Left ventricle myocardium inferior (tissue), 1 donor: ENCODE data around the gene GPR180. TPM values are rescaled to one million over a fixed set of nuclear protein-coding genes. Genes with fewer than 3 reads are reported as not detected.

Experiments
- DNase-seq: peaks from one replicate; pipeline ENCODE4 v3.0.0-alpha.2; 2020
- H3K27ac ChIP-seq: fragments of 200-600 bp; replicated peaks from 2 replicates; pipeline ENCODE4 v1.8.0; 2021
- H3K27me3 ChIP-seq: fragments of 200-600 bp; 2 replicates; pipeline ENCODE4 v1.8.0; 2021; ENCODE audit warnings: low read depth
- H3K36me3 ChIP-seq: fragments of 200-600 bp; 2 replicates; pipeline ENCODE4 v1.8.0; 2021
- H3K4me1 ChIP-seq: fragments of 200-600 bp; 2 replicates; pipeline ENCODE4 v1.8.0; 2021
- H3K4me3 ChIP-seq: fragments of 200-600 bp; 2 replicates; pipeline ENCODE4 v1.8.0; 2021; ENCODE audit warnings: mild to moderate bottlenecking, moderate library complexity
- H3K9me3 ChIP-seq: fragments of 200-600 bp; replicated peaks from 2 replicates; pipeline ENCODE4 v1.8.0; 2021
- CTCF ChIP-seq: fragments of 200-600 bp; IDR thresholded peaks from 2 replicates; pipeline ENCODE4 v1.8.0; 2021; ENCODE audit warnings: antibody characterized with exemption, mild to moderate bottlenecking, borderline replicate concordance
- intact Hi-C: fragments of 100-400 bp; cut with micrococcal nuclease; formaldehyde crosslinking; loops from one replicate; pipeline ENCODE4 v1.11.0; 2022
- total RNA-seq: library from RNA; stranded (reverse); fragmentation: NEBNext Ultra II Directional; extraction: Animal tissue kit (Norgen Biotek cat#: 25700); gene quantifications from one replicate; pipeline ENCODE4 v1.2.1, GENCODE V29; 2021
- donor health status: DM: no; HTN: yes; CAD: no; lungs with severe emphysema.

GPR180 gene
- total RNA-seq, 1 donor from 2014 or later = 3.6 TPM

- no peak for DNase-seq
- H3K36me3 ChIP-seq = peaks cover 54% of the 10 kb centered on the region
These were observed 15.3 kb upstream of the GPR180 start for GRCh38 chr13:94586371-94586770.

GRCh38 chr13:94588541-94588940 lies 13.1 kb upstream of the GPR180 start:
- intact Hi-C loops = no loop called here
- H3K27me3 ChIP-seq = no peaks in the 10 kb centered on the region
- no peak for TF ChIP-seq CTCF
- no peak overlapping the region for H3K27ac ChIP-seq
- H3K9me3 ChIP-seq = no peaks in the 10 kb centered on the region
- no peak for DNase-seq
- no peak overlapping the region for H3K4me3 ChIP-seq
- peaks cover 51% of the 10 kb centered on the region for H3K36me3 ChIP-seq
- H3K4me1 ChIP-seq = peaks cover 5% of the 10 kb centered on the region

More at GRCh38 chr13:94586371-94586770, 15.3 kb upstream of the GPR180 start:
- Histone ChIP-seq H3K4me1 (no peaks in the 10 kb centered on the region), H3K9me3 (no peaks in the 10 kb centered on the region), H3K27ac (no peak overlapping the region), H3K4me3 (no peak overlapping the region), H3K27me3 (no peaks in the 10 kb centered on the region)
- TF ChIP-seq CTCF = no peak
- intact Hi-C loops = no loop called here

GRCh38 chr13:94590744-94591143 lies 10.9 kb upstream of the GPR180 start:
- Histone ChIP-seq H3K27ac (no peak overlapping the region), H3K4me3 (no peak overlapping the region), H3K4me1 (peaks cover 27% of the 10 kb centered on the region), H3K27me3 (no peaks in the 10 kb centered on the region), H3K36me3 (peaks cover 31% of the 10 kb centered on the region), H3K9me3 (no peaks in the 10 kb centered on the region)
- TF ChIP-seq CTCF = no peak
- DNase-seq = no peak
- intact Hi-C loops = no loop called here

GRCh38 chr13:94595001-94595949 lies 6.4 kb upstream of the GPR180 start:
- intact Hi-C loops = no loop called here
- peak overlapping the region; percentile 90 for H3K4me3 ChIP-seq
- peaks cover 23% of the 10 kb centered on the region for H3K36me3 ChIP-seq
- H3K9me3 ChIP-seq = no peaks in the 10 kb centered on the region
- H3K27me3 ChIP-seq = no peaks in the 10 kb centered on the region
- peaks cover 34% of the 10 kb centered on the region for H3K4me1 ChIP-seq
- no peak for DNase-seq
- no peak for TF ChIP-seq CTCF
- peak overlapping the region; percentile 86 for H3K27ac ChIP-seq

- intact Hi-C loops = no loop called here
- peak; percentile 92 for DNase-seq
- Histone ChIP-seq H3K4me1 (peaks cover 34% of the 10 kb centered on the region), H3K27me3 (no peaks in the 10 kb centered on the region), H3K36me3 (peaks cover 22% of the 10 kb centered on the region), H3K27ac (peak within 1 kb of the TSS; percentile 86), H3K4me3 (peak within 1 kb of the TSS; percentile 90), H3K9me3 (no peaks in the 10 kb centered on the region)
- TF ChIP-seq CTCF = peak; percentile 46
These were observed 5.6 kb upstream of the GPR180 start, which contains the start of gene TGDS for GRCh38 chr13:94595950-94596574. Gene TGDS (minus strand): TSS chr13:94596152. CDS start chr13:94596136, 16 bp downstream.
